Measurements from ENCODE around the gene SPATS2.
"Not testable (repeated sequence)": the region's sequence is repeated elsewhere in the genome, so short reads cannot be mapped to it uniquely, and the experiment has no call there.

SPATS2 gene

GRCh38 chr12:49414364-49414763, 47.1 kb downstream of the SPATS2 start:
- DNase-seq = no peak

DNA sequence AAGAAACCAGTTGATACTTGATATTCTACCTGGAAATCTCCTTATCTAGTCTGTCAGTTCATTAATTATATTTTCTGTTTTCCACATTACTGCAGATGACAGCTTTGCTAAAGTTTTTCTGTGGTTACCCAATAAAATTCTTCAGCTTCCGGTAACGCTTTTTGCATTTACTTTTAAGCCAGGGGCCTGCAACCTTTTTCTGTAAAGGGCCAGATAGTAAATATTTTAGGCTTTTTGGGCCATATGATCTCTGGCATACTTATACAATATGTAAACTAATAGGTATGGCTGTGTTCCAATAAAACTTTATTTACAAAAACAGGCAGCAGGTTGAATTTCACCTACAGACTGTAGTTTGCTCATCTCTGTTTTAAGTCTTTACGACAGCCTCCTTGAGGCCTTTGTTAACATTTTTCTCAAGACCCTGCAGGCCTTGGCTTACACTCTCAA, 48.3 kb downstream of the SPATS2 start:
- DNase-seq = no peak

- no peak for DNase-seq
Observed at GRCh38 chr12:49416892-49417291, 49.6 kb downstream of the SPATS2 start.

DNA sequence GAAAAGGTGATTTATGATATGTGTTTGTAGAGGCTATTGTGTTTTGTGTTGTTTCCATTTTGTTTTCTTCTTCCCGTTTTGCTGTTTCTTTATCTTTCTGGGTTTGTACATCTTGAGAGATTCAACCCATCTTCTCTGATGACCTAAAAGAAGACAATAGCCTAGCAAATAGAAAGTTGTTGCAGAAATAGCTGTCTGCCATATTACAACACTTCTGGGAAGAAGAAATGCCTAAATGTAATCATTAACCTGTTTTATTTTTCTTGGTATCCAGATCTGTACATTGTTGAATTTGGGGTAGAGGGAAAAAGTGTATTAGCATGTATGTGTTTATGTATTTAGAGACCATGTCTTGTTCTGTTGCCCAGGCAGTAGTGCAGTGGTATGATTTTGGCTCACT, 50.3 kb downstream of the SPATS2 start:
- no peak for DNase-seq

GRCh38 chr12:49420556-49420955, 53.3 kb downstream of the SPATS2 start:
- no peak for DNase-seq

GRCh38 chr12:49422114-49422513, 54.9 kb downstream of the SPATS2 start:
- DNase-seq = no peak

DNA sequence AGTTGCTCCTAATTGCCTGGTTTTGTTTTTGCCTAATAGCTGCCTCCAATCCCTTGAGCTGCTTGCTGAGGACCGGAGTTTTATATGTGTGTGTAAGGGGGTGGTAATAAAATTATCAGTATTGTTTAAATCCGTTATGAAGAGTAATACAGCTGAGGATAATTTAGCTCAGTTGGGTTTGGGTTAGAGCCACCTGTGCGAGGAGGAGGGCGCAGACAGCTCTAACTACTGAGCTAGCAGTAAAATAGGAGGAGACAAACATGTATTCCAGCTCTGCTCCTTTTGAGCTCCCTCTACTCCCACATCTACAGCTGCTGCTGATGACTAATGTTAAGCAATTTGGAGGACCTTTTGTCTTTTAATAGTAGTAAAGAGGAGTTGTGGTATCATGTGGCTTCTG, 61.5 kb downstream of the SPATS2 start:
- DNase-seq = no peak

DNA sequence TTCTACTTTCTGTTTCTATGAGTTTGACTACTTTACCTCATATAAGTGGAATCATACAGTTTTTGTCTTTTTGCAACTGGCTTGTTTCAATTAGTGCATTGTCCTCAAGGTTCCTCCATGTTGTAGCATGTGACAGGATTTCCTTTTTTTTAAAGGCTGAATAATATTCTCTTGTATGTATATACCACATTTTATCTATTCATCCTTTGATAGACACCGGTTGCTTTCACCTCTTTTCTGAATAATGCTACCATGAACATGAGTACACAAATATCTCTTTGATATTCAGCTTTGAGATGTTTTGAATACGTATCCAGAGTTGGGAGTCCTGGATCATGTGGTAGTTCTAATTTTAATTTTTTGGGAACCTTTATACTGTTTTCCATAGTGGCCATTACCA, 65.4 kb downstream of the SPATS2 start:
- DNase-seq = no peak

DNA sequence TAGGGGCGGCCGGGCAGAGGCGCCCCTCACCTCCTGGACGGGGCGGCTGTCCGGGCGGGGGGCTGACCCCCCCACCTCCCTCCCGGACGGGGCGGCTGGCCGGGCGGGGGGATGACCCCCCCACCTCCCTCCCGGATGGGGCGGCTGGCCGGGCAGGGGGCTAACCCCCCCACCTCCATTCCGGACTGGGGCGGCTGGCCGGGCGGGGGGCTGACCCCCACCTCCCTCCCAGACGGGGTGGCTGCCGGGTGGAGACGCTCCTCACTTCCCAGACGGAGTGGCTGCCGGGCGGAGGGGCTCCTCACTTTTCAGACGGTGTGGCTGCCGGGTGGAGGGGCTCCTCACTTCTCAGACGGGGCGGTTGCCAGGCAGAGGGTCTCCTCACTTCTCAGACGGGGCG, 69.5 kb downstream of the SPATS2 start:
- DNase-seq = not testable (repeated sequence)

DNA sequence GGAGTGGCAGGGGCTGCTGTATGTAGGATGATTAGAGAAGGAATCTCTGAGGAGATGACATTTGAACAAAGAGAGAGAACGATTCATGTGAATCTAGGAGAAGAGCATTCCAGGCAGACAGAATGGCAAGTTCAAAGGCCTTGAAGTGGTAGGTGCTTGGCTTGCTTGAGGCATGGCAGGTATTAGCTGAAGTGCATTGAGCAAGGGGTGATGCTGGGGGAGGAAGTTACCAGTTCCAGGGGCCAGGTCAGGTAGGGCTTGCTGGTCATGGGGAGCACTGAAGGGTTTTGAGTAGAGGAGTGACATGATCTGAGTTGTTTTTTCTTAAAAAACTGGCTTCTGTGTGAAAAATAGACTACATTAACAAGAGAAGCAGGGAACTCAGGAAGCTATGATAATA, 71.8 kb downstream of the SPATS2 start:
- no peak for DNase-seq

DNA sequence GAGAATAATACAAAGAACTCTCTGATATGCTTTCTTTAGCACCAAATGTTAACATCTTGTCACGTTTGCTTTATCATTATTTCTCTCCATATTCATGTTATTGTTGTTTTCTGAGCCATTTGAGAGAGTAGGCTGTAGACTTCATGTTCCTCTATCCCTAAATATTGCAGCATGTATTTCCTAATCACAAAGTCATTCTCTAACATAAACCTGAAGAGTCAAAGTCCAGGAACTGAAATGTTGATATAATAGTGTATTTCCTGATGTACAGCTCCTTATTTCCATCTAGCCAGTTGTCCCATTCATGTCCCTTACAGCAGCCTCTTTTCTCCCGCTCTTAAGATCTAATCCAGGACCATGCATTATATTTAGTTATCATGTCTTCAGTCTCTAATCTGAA, 72.8 kb downstream of the SPATS2 start:
- DNase-seq = no peak

- no peak for DNase-seq
Observed at GRCh38 chr12:49442915-49443314, 75.7 kb downstream of the SPATS2 start.

- no peak for DNase-seq
Observed at GRCh38 chr12:49446571-49446970, 79.3 kb downstream of the SPATS2 start.

- DNase-seq = no peak
Observed at GRCh38 chr12:49448858-49449257, 81.6 kb downstream of the SPATS2 start.

GRCh38 chr12:49451468-49452259, 84.4 kb downstream of the SPATS2 start:
- DNase-seq = no peak

DNA sequence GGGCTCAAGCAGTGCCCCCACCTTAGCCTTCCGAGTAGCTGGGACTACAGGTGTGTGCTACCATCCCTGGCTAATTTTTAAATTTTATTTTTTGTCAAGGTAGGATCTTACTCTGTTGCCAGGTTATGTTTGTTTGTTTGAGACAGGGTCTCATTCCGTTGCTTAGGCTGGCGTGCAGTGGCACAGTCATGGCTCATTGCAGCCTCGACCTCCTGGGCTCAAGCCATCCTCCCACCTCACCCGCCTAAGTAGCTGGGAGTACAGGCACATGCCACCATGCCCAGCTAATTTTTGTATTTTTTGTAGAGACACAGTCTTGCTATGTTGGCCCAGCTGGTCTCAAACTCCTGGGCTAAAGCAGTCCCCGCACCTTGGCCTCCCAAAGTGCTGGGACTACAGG, 88.2 kb downstream of the SPATS2 start:
- no peak for DNase-seq

- DNase-seq = no peak
Observed at GRCh38 chr12:49456131-49456679, 88.9 kb downstream of the SPATS2 start.

DNA sequence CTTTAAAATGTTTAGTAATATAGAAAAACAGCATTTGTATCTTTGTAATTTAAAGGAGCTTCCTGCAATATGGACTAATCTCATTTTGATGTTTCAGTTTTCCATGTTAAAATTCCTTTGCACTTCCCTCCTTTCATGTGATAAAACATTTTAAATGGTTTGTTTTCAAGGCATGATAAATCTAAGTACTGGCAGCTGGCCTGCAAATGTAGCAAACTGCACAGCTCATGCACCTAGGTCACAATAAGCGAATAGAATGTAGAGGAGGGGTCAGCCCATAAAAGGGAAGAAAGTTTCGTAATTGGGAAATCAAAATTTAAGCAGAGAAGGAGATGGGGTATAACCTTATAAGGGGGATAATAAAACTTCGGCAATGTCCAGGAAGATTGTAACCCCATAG, 91.6 kb downstream of the SPATS2 start:
- DNase-seq = no peak

DNA sequence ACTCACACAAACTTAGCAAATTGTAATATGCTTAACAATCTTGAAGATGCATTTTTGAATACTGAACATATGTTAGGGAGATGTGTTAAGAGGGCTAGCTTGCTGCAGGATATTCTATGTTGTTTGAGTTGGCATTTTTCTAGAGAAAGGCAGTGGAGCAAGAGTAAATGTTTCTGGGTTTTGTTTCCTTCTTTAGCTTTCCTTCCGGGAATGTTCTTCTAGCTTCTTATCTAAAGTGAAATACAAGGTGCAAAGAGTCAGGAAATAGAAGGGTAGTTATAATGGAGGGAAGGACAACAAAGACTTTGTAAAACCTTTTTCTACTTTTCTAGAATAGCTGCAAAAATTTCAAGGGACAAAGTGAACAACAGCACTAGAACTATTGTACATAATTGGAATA, 94.0 kb downstream of the SPATS2 start:
- DNase-seq = no peak

DNA sequence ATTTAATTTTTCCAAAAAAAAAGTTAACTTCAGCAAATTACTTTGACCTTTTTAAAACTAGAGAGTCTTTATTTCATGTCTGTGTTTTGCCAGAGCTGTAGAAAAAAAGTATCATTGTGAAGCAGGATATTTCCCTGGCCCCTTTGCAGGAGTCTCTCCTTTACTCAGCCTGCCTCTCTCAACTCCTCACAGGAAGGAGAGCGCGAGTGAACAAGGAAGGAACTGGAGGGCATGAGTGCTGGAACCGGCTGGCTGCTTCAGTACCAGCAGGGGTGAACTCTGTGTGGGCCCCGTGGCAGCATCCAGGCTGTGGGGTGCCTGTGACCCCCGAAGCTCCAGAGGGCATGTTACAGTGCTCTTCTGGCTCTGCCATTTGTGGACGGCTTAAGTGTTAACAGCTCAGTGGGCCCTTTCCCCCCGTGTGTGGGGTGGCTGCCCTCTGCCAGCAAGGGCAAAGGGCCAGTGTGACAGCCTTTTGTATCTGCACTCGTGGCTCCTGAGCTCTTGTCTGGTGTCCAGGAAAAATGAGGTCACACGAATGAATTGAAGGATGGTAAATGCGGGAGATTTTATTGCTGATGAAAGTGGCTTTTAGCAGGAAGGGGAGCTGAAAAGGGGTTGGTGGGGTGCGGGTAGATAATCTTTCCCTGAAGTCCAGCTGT, 95.0 kb downstream of the SPATS2 start:
- DNase-seq = no peak

- no peak for DNase-seq
Observed at GRCh38 chr12:49465132-49465531, 97.9 kb downstream of the SPATS2 start.

GRCh38 chr12:49470986-49471385, 103.7 kb downstream of the SPATS2 start:
- no peak for DNase-seq

GRCh38 chr12:49471557-49471956, 104.3 kb downstream of the SPATS2 start:
- no peak for DNase-seq

DNA sequence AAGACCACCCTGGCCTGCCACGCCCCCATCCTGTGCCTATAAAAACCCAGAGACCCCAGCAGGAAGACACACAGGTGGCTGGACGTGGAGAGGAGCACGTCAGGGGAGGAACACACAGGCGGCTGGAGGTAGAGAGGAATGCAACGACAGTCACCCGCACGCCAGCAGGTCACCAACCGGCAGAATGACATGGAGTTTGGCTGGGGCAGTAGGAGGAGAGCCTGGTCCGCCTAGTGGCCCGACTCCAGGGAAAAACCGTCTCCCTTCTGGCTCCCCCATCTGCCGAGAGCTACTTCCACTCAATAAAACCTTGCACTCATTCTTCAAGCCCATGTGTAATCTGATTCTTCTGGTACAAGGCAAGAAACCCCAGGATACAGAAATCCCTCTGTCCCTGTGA, 108.8 kb downstream of the SPATS2 start:
- no peak for DNase-seq
